IPS DF 4.7 (cell line): ENCODE results near the gene ACER3.
"Not testable (repeated sequence)": the region's sequence is repeated elsewhere in the genome, so short reads cannot be mapped to it uniquely, and the experiment has no call there.

Experiments used
- DNase-seq: peaks from one replicate; pipeline ENCODE4 v3.0.0-alpha.2; 2013; ENCODE audit warnings: low spot score; ENCODE audit errors: extremely low read depth

The ACER3 gene

GRCh38 chr11:77057938-77058474 is 197.3 kb downstream of the ACER3 start:
- DNase-seq = no peak

GRCh38 chr11:77058900-77059299 is 198.2 kb downstream of the ACER3 start:
- DNase-seq = no peak

GRCh38 chr11:77059806-77060205 is 199.1 kb downstream of the ACER3 start:
- no peak for DNase-seq

- DNase-seq = no peak
Observed at GRCh38 chr11:77060234-77060633, 199.5 kb downstream of the ACER3 start.

GRCh38 chr11:77061258-77061657 is 200.5 kb downstream of the ACER3 start:
- DNase-seq = not testable (repeated sequence)

- DNase-seq = no peak
Observed at GRCh38 chr11:77062924-77063323, 202.2 kb downstream of the ACER3 start.

- DNase-seq = no peak
Observed at GRCh38 chr11:77063407-77063806, 202.7 kb downstream of the ACER3 start.

- DNase-seq = no peak
Observed at GRCh38 chr11:77063861-77064260, 203.1 kb downstream of the ACER3 start.

- DNase-seq = no peak
Observed at GRCh38 chr11:77064648-77065217, 204.0 kb downstream of the ACER3 start.

- DNase-seq = no peak
Observed at GRCh38 chr11:77065878-77066228, 205.1 kb downstream of the ACER3 start.

GRCh38 chr11:77066229-77067042 is 205.7 kb downstream of the ACER3 start, which contains the start of gene CAPN5:
CAPN5 (plus strand) TSS chr11:77066971; CDS start chr11:77084887, 17,916 bp downstream.
- DNase-seq = no peak

GRCh38 chr11:77067861-77068443 is 207.2 kb downstream of the ACER3 start:
- no peak for DNase-seq

GRCh38 chr11:77068457-77069335 is 208.0 kb downstream of the ACER3 start:
- DNase-seq = no peak

- no peak for DNase-seq
Observed at GRCh38 chr11:77069336-77069968, 208.7 kb downstream of the ACER3 start.

- no peak for DNase-seq
Observed at GRCh38 chr11:77069969-77070582, 209.4 kb downstream of the ACER3 start.

- no peak for DNase-seq
Observed at GRCh38 chr11:77071077-77071476, 210.4 kb downstream of the ACER3 start.

GRCh38 chr11:77071671-77072605 is 211.2 kb downstream of the ACER3 start:
- DNase-seq = no peak

- DNase-seq = no peak
Observed at GRCh38 chr11:77072851-77073327, 212.2 kb downstream of the ACER3 start.

- DNase-seq = no peak
Observed at GRCh38 chr11:77073328-77074001, 212.7 kb downstream of the ACER3 start.
